GM12872 (cell line): Measurements from ENCODE around the gene ADK.

ENCODE experiments used
- TF ChIP-seq, protein P1 (sequence below): IDR thresholded peaks from 3 replicates; pipeline ENCODE4 v1.5.1; 2011; ENCODE audit warnings: low read depth, mild to moderate bottlenecking, low read length, moderate library complexity; ENCODE audit not compliant: insufficient read depth

ADK gene

DNA sequence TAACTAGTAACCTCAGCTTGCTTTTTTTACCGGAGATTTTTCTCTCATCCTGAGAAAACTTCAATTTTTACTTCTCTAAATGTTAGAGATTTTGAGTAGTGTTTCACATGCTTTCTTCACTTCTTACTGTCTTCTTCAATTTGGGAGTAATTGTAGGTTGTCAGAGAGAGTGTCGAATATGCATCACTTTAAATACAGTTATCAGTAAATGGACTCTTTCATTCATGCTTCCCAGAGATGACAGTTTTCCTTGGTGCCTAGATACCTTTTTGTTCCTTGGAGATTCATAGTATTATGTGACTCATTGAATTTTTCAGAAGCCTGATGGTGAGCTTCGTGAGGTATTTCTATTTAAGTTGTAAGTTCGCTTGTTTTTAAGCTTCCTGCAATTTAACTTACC, 169.7 kb downstream of the ADK start:
- TF ChIP-seq, protein P1, sequence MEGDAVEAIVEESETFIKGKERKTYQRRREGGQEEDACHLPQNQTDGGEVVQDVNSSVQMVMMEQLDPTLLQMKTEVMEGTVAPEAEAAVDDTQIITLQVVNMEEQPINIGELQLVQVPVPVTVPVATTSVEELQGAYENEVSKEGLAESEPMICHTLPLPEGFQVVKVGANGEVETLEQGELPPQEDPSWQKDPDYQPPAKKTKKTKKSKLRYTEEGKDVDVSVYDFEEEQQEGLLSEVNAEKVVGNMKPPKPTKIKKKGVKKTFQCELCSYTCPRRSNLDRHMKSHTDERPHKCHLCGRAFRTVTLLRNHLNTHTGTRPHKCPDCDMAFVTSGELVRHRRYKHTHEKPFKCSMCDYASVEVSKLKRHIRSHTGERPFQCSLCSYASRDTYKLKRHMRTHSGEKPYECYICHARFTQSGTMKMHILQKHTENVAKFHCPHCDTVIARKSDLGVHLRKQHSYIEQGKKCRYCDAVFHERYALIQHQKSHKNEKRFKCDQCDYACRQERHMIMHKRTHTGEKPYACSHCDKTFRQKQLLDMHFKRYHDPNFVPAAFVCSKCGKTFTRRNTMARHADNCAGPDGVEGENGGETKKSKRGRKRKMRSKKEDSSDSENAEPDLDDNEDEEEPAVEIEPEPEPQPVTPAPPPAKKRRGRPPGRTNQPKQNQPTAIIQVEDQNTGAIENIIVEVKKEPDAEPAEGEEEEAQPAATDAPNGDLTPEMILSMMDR: no peak

DNA sequence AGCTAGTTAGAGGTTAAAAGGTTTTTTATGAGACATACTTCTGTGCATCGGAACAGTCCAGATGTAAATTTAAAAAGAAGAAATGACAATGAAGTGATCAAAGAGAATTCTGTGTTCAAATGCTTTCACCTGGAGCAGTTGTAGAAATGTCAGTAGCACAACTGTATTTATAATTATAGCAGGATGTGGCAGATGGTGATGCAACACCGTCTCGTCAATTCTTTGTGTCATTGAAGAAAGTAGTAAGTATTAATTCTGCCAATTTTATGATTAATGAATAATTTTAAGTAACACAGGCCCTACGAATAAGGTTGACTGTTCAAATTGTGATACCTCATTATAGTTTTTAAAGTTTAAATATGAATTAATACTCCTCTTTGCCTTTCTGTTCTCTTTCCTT, 171.1 kb downstream of the ADK start:
- TF ChIP-seq, protein P1: no peak

DNA sequence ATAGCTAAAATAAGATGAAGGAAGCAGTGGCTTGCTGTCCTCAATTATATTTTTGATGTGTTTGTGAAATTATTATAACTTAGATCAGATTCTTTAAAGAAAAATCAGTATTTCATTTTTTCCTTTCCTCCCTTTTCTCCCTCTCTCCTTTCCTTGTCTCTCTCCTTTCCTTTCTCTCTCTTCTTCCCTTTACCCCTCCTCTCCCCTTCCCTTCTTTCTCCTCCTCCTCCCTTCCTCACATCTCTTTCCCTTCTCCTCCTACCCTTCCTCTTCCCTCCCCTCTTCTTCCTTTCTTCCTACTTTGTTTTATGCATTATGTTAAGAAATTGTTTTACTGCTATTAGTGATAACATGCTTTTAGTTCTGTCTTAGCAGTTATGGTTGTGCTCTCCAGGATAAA, 171.5 kb downstream of the ADK start:
- TF ChIP-seq, protein P1: no peak

GRCh38 chr10:74328388-74328787, 177.4 kb downstream of the ADK start:
- TF ChIP-seq, protein P1: no peak

- TF ChIP-seq, protein P1: no peak
Measured at GRCh38 chr10:74329873-74330272, 178.9 kb downstream of the ADK start.

GRCh38 chr10:74330646-74331045, 179.6 kb downstream of the ADK start:
- TF ChIP-seq, protein P1: no peak

DNA sequence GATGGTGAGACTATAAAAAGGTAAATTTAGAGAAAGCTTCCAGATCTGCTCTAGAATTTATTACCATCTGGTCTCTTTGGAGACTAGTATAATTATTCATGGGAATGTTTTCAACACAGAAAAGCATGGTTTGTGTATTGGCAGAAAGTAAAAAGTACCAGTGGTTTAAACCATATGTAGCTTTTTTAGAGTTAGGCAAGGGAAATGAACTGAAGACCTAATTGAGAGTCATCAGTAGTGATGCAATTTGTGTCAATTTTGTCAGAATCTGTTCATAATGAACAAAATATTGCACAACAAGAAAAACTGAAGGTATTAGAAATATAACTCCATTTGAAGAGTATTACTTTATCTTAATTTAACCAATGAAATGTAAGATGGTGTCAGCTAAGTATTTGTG, 181.4 kb downstream of the ADK start:
- TF ChIP-seq, protein P1: no peak

GRCh38 chr10:74333174-74333573, 182.2 kb downstream of the ADK start:
- TF ChIP-seq, protein P1: no peak
